Smooth muscle cell (in vitro differentiated cells): ENCODE measurements around the gene MAU2. TPM values are rescaled to one million over a fixed set of nuclear protein-coding genes. Genes with fewer than 3 reads are reported as not detected.

Experiments used
- DNase-seq: peaks from one replicate; lab custom pipeline; 2025; ENCODE audit not compliant: unreplicated experiment; lab: John Stamatoyannopoulos, UW
- H2AFZ ChIP-seq: fragments of 200-600 bp; sonication (generic); 2 replicates; pipeline ENCODE4 v1.6.0; 2016; ENCODE audit warnings: antibody characterized with exemption, low read depth, mild to moderate bottlenecking
- H3F3A ChIP-seq: fragments of 200-600 bp; sonication (generic); 2 replicates; pipeline ENCODE4 v1.6.0; 2017; ENCODE audit warnings: antibody characterized with exemption, low read depth
- H3K27ac ChIP-seq: fragments of 200-600 bp; sonication (generic); 2 replicates; pipeline ENCODE4 v1.5.1; 2016; ENCODE audit warnings: low read depth, mild to moderate bottlenecking
- H3K27me3 ChIP-seq: fragments of 200-600 bp; sonication (generic); 2 replicates; pipeline ENCODE4 v1.6.1; 2016; ENCODE audit warnings: low read depth, mild to moderate bottlenecking
- H3K36me3 ChIP-seq: fragments of 200-600 bp; sonication (generic); 2 replicates; pipeline ENCODE4 v1.5.1; 2016; ENCODE audit warnings: low read depth
- H3K4me1 ChIP-seq: fragments of 200-600 bp; sonication (generic); 2 replicates; pipeline ENCODE4 v1.5.1; 2016; ENCODE audit warnings: low read depth
- H3K4me2 ChIP-seq: fragments of 200-600 bp; sonication (generic); 2 replicates; pipeline ENCODE4 v1.6.0; 2016; ENCODE audit warnings: mild to moderate bottlenecking
- H3K4me3 ChIP-seq: fragments of 200-600 bp; sonication (generic); 2 replicates; pipeline ENCODE4 v1.5.1; 2016; ENCODE audit warnings: mild to moderate bottlenecking
- H3K79me2 ChIP-seq: fragments of 200-600 bp; sonication (generic); 2 replicates; pipeline ENCODE4 v1.6.0; 2016; ENCODE audit warnings: low read depth, mild to moderate bottlenecking
- H3K9ac ChIP-seq: fragments of 200-600 bp; sonication (generic); 2 replicates; pipeline ENCODE4 v1.6.0; 2016; ENCODE audit warnings: low read depth
- H3K9me3 ChIP-seq: fragments of 200-600 bp; sonication (generic); replicated peaks from 2 replicates; pipeline ENCODE4 v1.5.1; 2016; ENCODE audit warnings: low read depth
- H4K20me1 ChIP-seq: fragments of 200-600 bp; sonication (generic); 2 replicates; pipeline ENCODE4 v1.6.0; 2016; ENCODE audit warnings: low read depth
- CTCF ChIP-seq: fragments of 200-600 bp; sonication (generic); IDR thresholded peaks from 2 replicates; pipeline ENCODE4 v1.5.1; 2017; ENCODE audit warnings: borderline replicate concordance, mild to moderate bottlenecking, antibody characterized with exemption; ENCODE audit not compliant: insufficient read depth, poor library complexity, severe bottlenecking
- WGBS: methylation state at CpG from one replicate; pipeline ENCODE4 v1.1.7; 2016; ENCODE audit warnings: low lambda C conversion rate; 5-methylcytosine and 5-hydroxymethylcytosine counted together
- polyA plus RNA-seq: library from polyadenylated mRNA; unstranded; fragments of >200 nt; fragmentation: Nextera tagmentation; extraction: Ambion mirVana; gene quantifications from 2 replicates; pipeline ENCODE4 v1.2.1, GENCODE V29; 2016
- total RNA-seq: library from RNA; depleted of rRNA; stranded (reverse); fragments of >200 nt; gene quantifications from 2 replicates; pipeline ENCODE4 v1.2.3, GENCODE V29; 2014

MAU2 gene
- total and polyA plus RNA-seq, 2 experiments from 2014 or later: 19.9 to 28.0 TPM

- Histone ChIP-seq H3K4me3 (no peak overlapping the region), H3K9me3 (no peaks in the 10 kb centered on the region), H4K20me1 (peaks cover 15% of the 10 kb centered on the region), H3K4me1 (peaks cover 2% of the 10 kb centered on the region), H2AFZ (no peak overlapping the region), H3K27me3 (no peaks in the 10 kb centered on the region), H3K36me3 (no peaks in the 10 kb centered on the region), H3K9ac (no peak overlapping the region), H3K4me2 (peak overlapping the region; percentile 15), H3F3A (peaks cover 25% of the 10 kb centered on the region), H3K79me2 (peaks cover 67% of the 10 kb centered on the region), H3K27ac (peak overlapping the region; percentile 91)
- no peak for TF ChIP-seq CTCF
- WGBS: 86% methylated on average over 11 of the region's 11 CpGs
- no peak for DNase-seq
Observed at GRCh38 chr19:19402656-19403372, 82.2 kb downstream of the MAU2 start.

GRCh38 chr19:19403373-19403901, 82.8 kb downstream of the MAU2 start:
- TF ChIP-seq CTCF: no peak
- H3K9ac ChIP-seq: no peak overlapping the region
- H3K4me1 ChIP-seq: peaks cover 2% of the 10 kb centered on the region
- no peak for DNase-seq
- no peaks in the 10 kb centered on the region for H3K27me3 ChIP-seq
- no peaks in the 10 kb centered on the region for H3K9me3 ChIP-seq
- no peak overlapping the region for H2AFZ ChIP-seq
- WGBS: 94% methylated on average over 5 of the region's 5 CpGs
- peaks cover 21% of the 10 kb centered on the region for H4K20me1 ChIP-seq
- H3K4me2 ChIP-seq: peak overlapping the region; percentile 15
- H3F3A ChIP-seq: peaks cover 27% of the 10 kb centered on the region
- no peaks in the 10 kb centered on the region for H3K36me3 ChIP-seq
- no peak overlapping the region for H3K4me3 ChIP-seq
- H3K79me2 ChIP-seq: peaks cover 67% of the 10 kb centered on the region
- H3K27ac ChIP-seq: peak overlapping the region; percentile 91

- Histone ChIP-seq H3K36me3 (no peaks in the 10 kb centered on the region), H3K9ac (peak within 1 kb of the TSS; percentile 84), H3K27ac (peak within 1 kb of the TSS; percentile 91), H4K20me1 (peaks cover 38% of the 10 kb centered on the region), H3K27me3 (no peaks in the 10 kb centered on the region), H3K79me2 (peaks cover 69% of the 10 kb centered on the region), H3K4me3 (peak within 1 kb of the TSS; percentile 90), H3K4me1 (peaks cover 14% of the 10 kb centered on the region), H2AFZ (peak within 1 kb of the TSS; percentile 31), H3K4me2 (peak within 1 kb of the TSS; percentile 91), H3K9me3 (no peaks in the 10 kb centered on the region), H3F3A (peaks cover 27% of the 10 kb centered on the region)
- TF ChIP-seq CTCF: peak; percentile 17
- DNase-seq: peak; percentile 88
- 4% methylated on average over 32 of the region's 90 CpGs for WGBS
Observed at GRCh38 chr19:19404879-19405860, 84.5 kb downstream of the MAU2 start, which contains the start of gene GATAD2A. TSS of gene GATAD2A (plus strand) at chr19:19405675. CDS start at chr19:19465346, 59,671 bp downstream.
